Right renal pelvis (tissue), 4 donors: ENCODE measurements around the gene ADH1C. TPM values are rescaled to one million over a fixed set of nuclear protein-coding genes. Genes with fewer than 3 reads are reported as not detected.
A peak's percentile ranks its signal among the peaks of the same experiment; 100 is the strongest.
"Not testable (repeated sequence)": the region's sequence is repeated elsewhere in the genome, so short reads cannot be mapped to it uniquely, and the experiment has no call there.

ENCODE experiments used
- DNase-seq, 4 donors: peaks; one replicate each; pipeline ENCODE4 v3.0.0-alpha.2; 2013; ENCODE audit warnings: low read depth in 4 of 4, low spot score in 3 of 4, missing footprints in 1 of 4
- polyA plus RNA-seq, 4 donors: library from polyadenylated mRNA; unstranded; fragments of 120-200 nt; gene quantifications; one replicate each; pipeline ENCODE4 v1.2.1, GENCODE V29; 2013; ENCODE audit not compliant: insufficient read length in 4 of 4

Gene ADH1C
- polyA plus RNA-seq = 100 to 1,000 TPM in 2 of 4 donors, 10 to 100 TPM in 2; 95.3 to 153 (median 109) TPM

- DNase-seq = peak in 3 of 4 donors; percentile 34 to 52 (median 35)
These were observed at the start of gene ADH1C for GRCh38 chr4:99352602-99353537. Gene ADH1C, minus strand, starts transcription at chr4:99352746. Its CDS starts 71 bp downstream, at chr4:99352675.

GRCh38 chr4:99400831-99401230, 48.3 kb upstream of the ADH1C start:
- DNase-seq = no peak

DNA sequence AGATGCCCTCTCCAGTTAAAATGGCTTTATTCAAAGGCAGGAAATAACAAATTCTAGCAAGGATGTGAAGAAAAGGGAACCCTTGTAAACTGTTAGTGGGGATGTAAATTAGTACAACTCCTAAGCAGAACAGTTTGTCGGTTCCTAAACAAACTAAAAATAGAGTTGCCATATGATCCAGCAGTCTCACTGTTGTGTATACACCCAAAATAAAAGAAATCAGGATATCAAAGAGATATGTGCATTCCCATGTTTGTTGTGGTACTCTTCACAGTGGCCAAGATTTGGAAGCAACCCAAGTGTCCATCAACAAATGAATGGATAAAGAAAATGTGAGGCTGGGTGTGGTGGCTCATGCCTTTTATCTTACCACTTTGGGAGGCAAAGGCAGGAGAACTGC, 46.5 kb upstream of the ADH1C start:
- DNase-seq = no peak

- no peak for DNase-seq
These were observed 43.2 kb upstream of the ADH1C start for GRCh38 chr4:99395595-99396364.

DNA sequence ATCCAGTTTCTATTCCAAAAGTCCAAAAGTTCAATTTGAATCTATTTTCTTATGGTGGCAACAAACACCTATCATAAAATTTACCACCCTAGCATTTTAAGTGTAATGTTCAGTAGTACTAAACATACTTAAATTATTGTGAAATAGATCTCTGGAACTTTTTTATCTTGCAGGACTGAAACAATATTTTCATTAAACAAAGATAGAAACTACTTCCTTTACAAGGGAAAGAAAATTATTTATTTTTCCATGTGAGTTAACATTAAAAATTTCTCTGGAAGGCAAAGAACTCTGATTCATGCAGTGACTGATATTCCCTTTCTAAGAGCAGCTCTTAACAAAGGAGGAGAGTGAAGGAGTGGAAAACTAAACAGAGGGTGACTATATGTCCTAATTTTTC, 42.4 kb upstream of the ADH1C start:
- DNase-seq = no peak

GRCh38 chr4:99390055-99390454, 37.5 kb upstream of the ADH1C start:
- no peak for DNase-seq

DNA sequence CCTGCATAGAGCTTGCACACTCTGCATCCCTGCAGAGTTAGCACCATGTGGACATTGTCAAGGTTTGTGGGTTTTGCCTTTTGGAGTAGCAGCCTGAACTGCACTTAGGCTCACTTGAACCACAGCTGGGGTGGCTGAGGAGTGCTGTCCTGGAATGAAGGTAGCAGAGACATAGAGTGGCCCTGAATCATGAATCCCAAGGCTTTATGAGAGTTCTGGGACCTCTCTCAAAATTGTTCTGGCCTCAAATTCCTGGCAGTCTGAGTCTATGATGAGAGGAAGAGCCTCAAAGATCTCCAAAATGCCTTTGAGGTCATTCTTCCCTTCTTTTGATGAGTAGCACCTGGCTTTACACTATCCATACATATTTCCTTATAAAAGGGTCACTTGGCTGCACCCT, 37.1 kb upstream of the ADH1C start:
- DNase-seq = no peak

- peak; percentile 55 to 73 (median 63) for DNase-seq
These were observed 31.4 kb upstream of the ADH1C start for GRCh38 chr4:99383833-99384392.

- DNase-seq = no peak
These were observed 30.9 kb upstream of the ADH1C start for GRCh38 chr4:99383399-99383798.

DNA sequence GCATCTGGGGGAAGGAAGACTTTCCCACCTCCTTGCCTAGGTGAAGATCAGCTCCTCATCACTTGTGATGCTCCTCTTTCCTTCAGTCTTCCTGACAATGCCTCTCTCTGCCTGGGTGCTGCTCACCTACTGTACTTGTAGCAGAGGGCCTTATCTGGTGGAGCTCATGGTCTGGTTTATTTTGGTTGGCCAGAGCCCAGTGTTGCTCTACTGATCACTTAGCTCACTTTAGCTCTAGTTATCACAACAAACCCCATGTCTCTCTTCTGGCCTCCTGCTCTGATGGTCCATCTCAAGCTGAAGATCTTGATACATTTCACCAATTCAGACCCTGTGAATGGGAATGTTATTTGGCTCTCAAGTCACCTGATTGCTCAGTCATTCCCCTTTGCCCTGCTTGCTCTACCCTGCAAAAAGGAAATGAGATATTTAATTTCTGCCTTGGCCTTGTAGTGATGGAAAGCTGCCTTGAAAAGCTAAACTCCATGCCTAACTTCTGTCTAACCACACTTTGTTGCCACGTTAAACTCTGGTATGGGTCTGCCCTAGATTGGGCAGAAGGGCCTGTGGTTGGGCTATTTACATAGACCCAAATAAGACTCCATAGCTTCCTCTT, 30.3 kb upstream of the ADH1C start:
- DNase-seq = no peak

- no peak for DNase-seq
These were observed 29.1 kb upstream of the ADH1C start for GRCh38 chr4:99381588-99382175.

GRCh38 chr4:99379571-99379970, 27.0 kb upstream of the ADH1C start:
- DNase-seq = no peak

DNA sequence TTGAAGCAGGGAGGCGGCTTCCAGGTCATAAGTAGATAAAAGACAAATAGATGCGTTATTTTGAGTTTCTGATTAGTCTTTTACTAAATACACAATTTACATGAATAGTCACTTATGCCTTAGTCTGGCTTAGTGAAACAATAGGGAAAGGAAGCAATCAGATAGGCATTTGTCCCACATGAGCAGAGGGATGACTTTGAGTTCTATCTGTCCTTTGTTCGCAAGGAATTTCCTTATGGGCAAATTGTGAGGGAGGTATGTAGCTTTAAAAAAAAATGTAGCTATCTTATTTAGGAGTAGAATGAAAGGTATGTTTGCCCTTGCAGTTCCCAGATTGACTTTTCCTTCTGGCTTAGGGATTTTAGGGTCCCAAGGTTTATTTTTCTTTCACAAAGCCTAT, 26.3 kb upstream of the ADH1C start:
- DNase-seq = no peak

- not testable (repeated sequence) for DNase-seq
These were observed 24.8 kb upstream of the ADH1C start for GRCh38 chr4:99377341-99377740.

DNA sequence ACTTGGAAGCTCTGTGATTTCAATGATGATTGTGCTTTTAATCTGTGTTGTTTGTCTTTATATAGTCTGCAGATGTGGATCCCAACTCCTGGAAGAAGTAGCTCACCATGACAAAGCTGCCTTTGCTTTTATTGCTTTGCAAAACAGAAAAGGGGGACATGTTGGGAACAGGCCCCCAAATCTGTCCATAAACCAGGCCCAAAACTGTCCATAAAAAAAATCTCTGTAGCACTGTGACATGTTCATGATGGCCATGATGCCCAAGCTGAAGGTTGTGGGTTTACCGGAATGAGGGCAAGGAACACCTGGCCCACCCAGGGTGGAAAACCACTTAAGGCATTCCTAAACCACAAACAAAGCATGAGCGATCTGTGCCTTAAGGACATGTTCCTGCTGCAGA, 19.9 kb upstream of the ADH1C start:
- DNase-seq = not testable (repeated sequence)

DNA sequence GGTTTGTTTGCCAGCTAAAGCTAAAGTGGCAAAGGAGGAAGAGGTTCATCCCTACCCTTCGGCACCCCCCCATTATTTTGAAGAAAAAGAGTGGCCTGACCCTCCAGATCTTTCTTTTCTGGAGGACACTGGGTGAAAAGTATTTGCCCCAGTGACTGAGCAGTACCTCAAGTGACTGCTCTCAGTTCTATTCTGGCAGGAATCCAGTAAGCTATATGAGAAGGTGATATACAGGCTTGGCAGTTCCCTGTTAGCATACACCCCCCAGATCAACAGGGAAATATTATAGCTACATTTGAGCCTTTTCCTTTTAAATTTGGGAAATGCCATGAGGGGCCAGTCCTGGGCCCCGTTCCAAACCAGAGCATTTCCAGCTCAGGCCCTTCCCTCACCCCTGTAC, 15.3 kb upstream of the ADH1C start:
- not testable (repeated sequence) for DNase-seq

DNA sequence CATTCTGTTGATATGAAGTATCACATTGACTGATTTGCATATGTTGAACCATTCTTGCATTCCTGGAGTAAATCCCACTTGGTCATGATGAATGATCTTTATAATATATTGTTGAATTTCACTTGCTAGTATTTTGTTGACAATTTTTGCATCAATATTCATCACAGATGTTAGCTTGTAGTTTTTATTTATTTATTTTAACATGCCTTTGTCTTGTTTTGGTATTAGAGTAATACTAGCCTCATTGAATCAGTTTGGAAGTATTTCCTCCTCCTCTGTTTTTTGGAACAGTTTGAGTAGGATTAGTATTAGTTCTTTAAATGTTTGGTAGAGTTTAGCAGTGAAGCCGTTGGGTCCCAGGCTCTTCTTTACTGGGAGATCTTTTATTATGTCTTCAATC, 13.9 kb upstream of the ADH1C start:
- DNase-seq = no peak

DNA sequence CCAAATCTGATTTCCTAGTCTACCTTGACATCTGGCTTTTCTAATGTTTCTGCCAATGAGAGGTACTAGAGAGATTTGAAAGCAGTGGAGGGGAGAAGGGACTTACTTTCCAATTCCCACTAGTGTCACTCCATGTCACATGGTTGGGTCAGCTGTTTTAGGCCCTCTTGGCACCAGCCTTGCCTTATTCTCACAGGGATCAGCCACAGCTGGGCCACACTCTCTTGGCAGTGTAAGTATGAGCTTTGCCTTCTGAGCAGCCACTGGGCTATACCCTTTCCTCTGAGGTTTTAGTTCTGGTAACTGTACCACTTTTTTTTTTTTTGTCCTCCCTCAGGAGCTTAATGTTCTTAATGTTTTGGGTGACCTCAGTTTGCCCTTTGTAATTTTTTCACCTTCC, 10.2 kb upstream of the ADH1C start:
- DNase-seq = no peak

GRCh38 chr4:99361899-99362275, 9.3 kb upstream of the ADH1C start:
- no peak for DNase-seq

- DNase-seq = no peak
These were observed 8.8 kb upstream of the ADH1C start for GRCh38 chr4:99361268-99361898.
